ENCODE results near the gene MS4A15.
"Not testable (repeated sequence)": the region's sequence is repeated elsewhere in the genome, so short reads cannot be mapped to it uniquely, and the experiment has no call there.

MS4A15 gene

GRCh38 chr11:60810151-60810550, 53.5 kb downstream of the MS4A15 start:
- no peak for DNase-seq

GRCh38 chr11:60810569-60810968, 53.9 kb downstream of the MS4A15 start:
- no peak for DNase-seq

GRCh38 chr11:60813324-60813723, 56.7 kb downstream of the MS4A15 start:
- DNase-seq, result no peak

GRCh38 chr11:60814112-60814511, 57.4 kb downstream of the MS4A15 start:
- no peak for DNase-seq

GRCh38 chr11:60816590-60817157, 60.0 kb downstream of the MS4A15 start:
- no peak for DNase-seq

GRCh38 chr11:60818057-60818456, 61.4 kb downstream of the MS4A15 start:
- no peak for DNase-seq

- DNase-seq, result no peak
Measured at GRCh38 chr11:60821827-60822599, 65.3 kb downstream of the MS4A15 start.

GRCh38 chr11:60823745-60824306, 67.2 kb downstream of the MS4A15 start:
- DNase-seq, result not testable (repeated sequence)

GRCh38 chr11:60825118-60825517, 68.5 kb downstream of the MS4A15 start:
- DNase-seq, result no peak

GRCh38 chr11:60825790-60826189, 69.1 kb downstream of the MS4A15 start:
- no peak for DNase-seq
